GM06990 (cell line): ENCODE data around the gene AP2A2.

ENCODE experiments used
- DNase-seq: peaks from one replicate; pipeline ENCODE4 v3.0.0-alpha.2; 2011; ENCODE audit not compliant: insufficient read length; ENCODE audit errors: extremely low read depth
- H3K27me3 ChIP-seq: replicated peaks from 2 replicates; pipeline ENCODE4 v1.6.0; 2011; ENCODE audit warnings: low read length; ENCODE audit not compliant: control insufficient read depth, insufficient read depth
- H3K36me3 ChIP-seq: 2 replicates; pipeline ENCODE4 v1.5.1; 2011; ENCODE audit warnings: low read length; ENCODE audit not compliant: control insufficient read depth, insufficient read depth
- H3K4me3 ChIP-seq: replicated peaks from 2 replicates; pipeline ENCODE4 v1.5.1; 2011; ENCODE audit warnings: low read depth, mild to moderate bottlenecking, control low read depth, low read length
- TF ChIP-seq, protein P1 (sequence below): IDR thresholded peaks from 2 replicates; pipeline ENCODE4 v1.5.1; 2011; ENCODE audit warnings: low read length, control low read depth, mild to moderate bottlenecking, inconsistent platforms; ENCODE audit not compliant: insufficient read depth, poor library complexity, severe bottlenecking

Gene AP2A2

DNA sequence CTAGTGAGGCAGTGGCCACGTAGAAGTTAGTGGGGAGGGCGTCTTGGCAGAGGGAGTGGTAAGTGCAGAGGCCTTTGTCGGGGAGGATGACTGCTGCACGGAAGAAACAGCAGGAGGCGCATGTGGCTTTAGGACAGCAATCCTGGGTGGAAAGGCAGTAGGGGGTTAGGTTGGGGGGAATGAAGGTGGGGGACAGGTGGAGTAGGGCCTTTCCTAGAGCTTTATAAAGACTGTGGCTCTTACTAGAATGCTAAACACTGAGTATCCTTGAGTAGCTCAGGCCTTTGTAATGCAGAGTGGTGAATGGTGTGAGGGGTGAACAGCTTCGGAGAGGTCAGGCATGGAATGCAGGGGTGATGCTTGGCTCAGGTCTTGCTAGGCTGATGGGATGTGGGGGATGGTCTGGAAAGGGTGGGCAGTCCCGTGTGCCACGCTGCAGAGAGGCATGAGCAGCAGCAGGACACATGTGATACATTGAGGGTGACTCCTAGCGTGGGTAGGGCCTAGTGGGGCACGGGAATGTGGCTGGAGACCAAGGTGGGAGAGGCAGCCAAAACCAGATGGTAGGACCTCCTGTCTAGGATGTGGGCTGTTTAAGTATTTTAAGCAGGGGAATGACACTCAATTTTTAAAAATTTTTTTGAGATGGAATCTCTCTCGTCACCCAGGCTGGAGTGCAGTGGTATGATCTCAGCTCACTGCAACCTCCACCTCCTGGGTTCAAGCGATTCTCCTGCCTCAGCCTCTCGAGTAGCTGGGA lies 19.2 kb downstream of the AP2A2 start:
- no peak overlapping the region for H3K4me3 ChIP-seq
- peaks cover 4% of the 10 kb centered on the region for H3K36me3 ChIP-seq
- TF ChIP-seq, protein P1, sequence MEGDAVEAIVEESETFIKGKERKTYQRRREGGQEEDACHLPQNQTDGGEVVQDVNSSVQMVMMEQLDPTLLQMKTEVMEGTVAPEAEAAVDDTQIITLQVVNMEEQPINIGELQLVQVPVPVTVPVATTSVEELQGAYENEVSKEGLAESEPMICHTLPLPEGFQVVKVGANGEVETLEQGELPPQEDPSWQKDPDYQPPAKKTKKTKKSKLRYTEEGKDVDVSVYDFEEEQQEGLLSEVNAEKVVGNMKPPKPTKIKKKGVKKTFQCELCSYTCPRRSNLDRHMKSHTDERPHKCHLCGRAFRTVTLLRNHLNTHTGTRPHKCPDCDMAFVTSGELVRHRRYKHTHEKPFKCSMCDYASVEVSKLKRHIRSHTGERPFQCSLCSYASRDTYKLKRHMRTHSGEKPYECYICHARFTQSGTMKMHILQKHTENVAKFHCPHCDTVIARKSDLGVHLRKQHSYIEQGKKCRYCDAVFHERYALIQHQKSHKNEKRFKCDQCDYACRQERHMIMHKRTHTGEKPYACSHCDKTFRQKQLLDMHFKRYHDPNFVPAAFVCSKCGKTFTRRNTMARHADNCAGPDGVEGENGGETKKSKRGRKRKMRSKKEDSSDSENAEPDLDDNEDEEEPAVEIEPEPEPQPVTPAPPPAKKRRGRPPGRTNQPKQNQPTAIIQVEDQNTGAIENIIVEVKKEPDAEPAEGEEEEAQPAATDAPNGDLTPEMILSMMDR = no peak
- no peak for DNase-seq
- H3K27me3 ChIP-seq = no peaks in the 10 kb centered on the region

DNA sequence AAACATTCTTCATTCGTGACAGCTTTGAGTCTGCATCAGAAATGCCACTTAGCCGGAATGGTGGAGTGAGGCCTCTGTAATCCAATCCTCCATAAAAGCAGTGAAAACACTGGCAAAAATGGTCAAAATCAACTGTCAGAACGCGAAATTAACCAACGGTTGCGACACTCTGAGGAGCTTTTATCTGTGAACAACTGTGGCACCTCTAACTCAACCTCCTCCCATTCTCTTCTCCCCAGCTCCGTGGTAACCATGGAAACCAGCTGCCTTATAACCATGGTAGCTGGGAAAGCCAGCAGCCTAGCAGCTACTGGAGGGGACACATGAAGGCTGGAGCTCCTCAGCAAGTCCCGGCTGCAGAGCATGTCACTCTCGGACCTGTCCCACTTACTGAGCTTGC lies 20.3 kb downstream of the AP2A2 start:
- no peak overlapping the region for H3K4me3 ChIP-seq
- H3K27me3 ChIP-seq = no peaks in the 10 kb centered on the region
- no peak for DNase-seq
- peaks cover 4% of the 10 kb centered on the region for H3K36me3 ChIP-seq
- TF ChIP-seq, protein P1 = no peak

DNA sequence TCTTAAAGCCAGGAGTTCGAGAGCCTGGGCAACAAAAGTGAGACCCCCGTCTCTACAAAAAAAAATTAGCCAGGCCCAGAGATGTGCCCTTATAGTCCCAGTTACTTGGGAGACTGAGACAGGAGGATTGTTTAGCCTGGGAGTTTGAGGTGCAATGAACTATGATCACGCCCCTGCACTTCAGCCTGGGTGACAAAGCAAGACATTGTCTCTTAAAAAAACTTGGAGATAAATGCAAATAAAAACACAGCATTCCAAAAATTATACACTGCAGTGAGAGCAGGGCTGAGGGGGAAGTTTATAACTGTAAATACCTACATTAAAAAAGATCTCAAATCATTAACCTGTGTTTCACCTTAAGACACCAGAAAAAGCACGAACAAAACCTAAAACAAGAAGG lies 22.1 kb downstream of the AP2A2 start:
- H3K36me3 ChIP-seq = peaks cover 4% of the 10 kb centered on the region
- TF ChIP-seq, protein P1 = no peak
- DNase-seq = no peak
- H3K27me3 ChIP-seq = no peaks in the 10 kb centered on the region
- H3K4me3 ChIP-seq = no peak overlapping the region

DNA sequence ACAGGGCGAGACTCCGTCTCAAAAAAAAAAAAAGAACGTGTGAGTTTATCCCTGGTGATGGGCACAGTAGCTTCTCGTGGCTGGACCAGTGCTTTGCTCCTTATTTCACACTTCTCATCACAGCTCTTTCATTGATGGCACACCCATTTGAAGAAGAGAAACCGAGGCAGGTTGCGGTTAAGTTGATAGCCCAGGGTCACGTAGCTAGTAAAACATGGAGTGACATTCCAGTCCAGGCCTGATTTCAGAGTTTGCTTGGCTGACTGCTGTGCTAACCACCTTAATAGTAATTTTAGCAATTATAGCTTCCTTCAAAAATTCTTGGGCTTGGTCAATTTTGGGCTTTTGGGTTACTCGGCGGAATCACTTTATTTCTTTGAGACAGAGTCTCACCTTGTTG lies 25.8 kb downstream of the AP2A2 start:
- TF ChIP-seq, protein P1 = no peak
- H3K27me3 ChIP-seq = no peaks in the 10 kb centered on the region
- no peak overlapping the region for H3K4me3 ChIP-seq
- H3K36me3 ChIP-seq = no peaks in the 10 kb centered on the region; the same call in 1 of the 2 replicates
- no peak for DNase-seq

DNA sequence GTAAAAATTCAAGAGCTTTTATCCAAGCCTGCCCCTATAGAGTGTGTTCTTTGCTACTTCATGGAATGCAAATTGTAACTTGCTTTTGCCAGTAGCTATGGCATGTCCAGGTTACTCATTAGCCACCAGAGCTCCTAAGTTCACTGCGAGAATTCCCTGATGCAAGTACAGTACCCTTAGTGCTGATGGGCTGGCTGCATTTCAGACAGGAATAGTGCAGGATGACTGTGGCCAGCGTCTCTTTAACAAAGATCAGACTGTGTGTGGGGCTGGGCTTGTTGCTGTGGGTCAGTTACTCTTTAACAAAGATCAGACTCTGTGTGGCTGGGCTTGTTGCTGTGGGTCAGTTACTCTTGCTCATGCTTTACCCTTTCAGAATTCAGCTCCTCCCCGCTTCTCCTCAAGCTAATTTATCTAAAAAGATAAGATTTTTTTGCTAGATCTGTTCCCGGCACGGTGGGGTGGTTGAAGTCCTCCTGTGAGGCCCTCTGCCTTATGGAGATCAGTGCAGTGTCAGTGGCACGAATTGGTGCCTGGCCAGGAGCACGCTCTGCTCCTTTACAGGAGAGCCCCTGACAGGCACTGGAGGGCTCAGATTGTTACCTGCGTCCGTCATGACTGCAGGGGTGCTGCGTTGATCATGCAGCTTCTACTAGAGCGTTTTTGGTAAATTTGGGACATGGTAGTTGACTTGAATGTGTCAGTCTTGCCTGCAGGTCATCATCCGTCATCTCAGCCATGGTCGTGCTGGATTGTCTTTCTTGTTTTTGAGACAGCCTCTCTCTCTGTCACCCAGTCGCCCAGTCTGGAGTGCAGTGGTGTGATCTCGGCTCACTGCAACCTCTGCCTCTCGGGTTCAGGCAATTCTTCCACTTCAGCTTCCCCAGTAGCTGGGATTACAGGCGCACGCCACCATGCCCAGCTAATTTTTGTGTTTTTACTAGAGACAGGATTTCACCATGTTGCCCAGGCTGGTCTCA lies 27.0 kb downstream of the AP2A2 start:
- DNase-seq = no peak
- Histone ChIP-seq H3K27me3 (no peaks in the 10 kb centered on the region), H3K36me3 (no peaks in the 10 kb centered on the region; the same call in 1 of the 2 replicates), H3K4me3 (no peak overlapping the region)
- TF ChIP-seq, protein P1 = no peak
